Endothelial cell of umbilical vein (primary cell): ENCODE measurements around the gene SNPH. TPM values are rescaled to one million over a fixed set of nuclear protein-coding genes. Genes with fewer than 3 reads are reported as not detected.
A peak's percentile ranks its signal among the peaks of the same experiment; 100 is the strongest.
"Not testable (repeated sequence)": the region's sequence is repeated elsewhere in the genome, so short reads cannot be mapped to it uniquely, and the experiment has no call there.

ENCODE experiments used
- Bru-seq: library from RNA; stranded (reverse); fragments of 400-500 nt; gene quantifications from one replicate; lab custom pipeline; 2021; lab: Mats Ljungman, UMichigan
- BruChase-seq, 2 experiments: library from RNA; stranded (reverse); fragments of 400-500 nt; gene quantifications; one replicate each; lab custom pipeline; 2021; lab: Mats Ljungman, UMichigan
- BruUV-seq: library from RNA; stranded (reverse); fragments of 400-500 nt; replicated peaks from 2 replicates; lab custom pipeline; 2021; lab: Mats Ljungman, UMichigan
- CTCF ChIA-PET: fragments of 300-600, 350-600 bp; sonication (Branson Sonifier 250); formaldehyde crosslinking; loops from one replicate; lab custom pipeline; 2021; ENCODE audit warnings: antibody characterized with exemption, inconsistent platforms; lab: Charles Lee
- POLR2A ChIA-PET: fragments of 300-600, 350-600 bp; sonication (Branson Sonifier 250); formaldehyde crosslinking; loops from one replicate; lab custom pipeline; 2021; ENCODE audit warnings: antibody characterized with exemption, inconsistent platforms; lab: Charles Lee
- DNase-seq: peaks from one replicate; pipeline ENCODE4 v3.0.0-alpha.2; 2011; ENCODE audit warnings: low read depth, low spot score
- FAIRE-seq: peaks from 2 replicates; lab custom pipeline; 2011; peaks lifted over from hg19 to GRCh38; lab: Jason Lieb, UNC
- H2AFZ ChIP-seq: 2 replicates; pipeline ENCODE4 v1.6.0; 2012; ENCODE audit warnings: low read depth, low read length, control low read depth, inconsistent platforms
- H3K27ac ChIP-seq: 2 replicates; pipeline ENCODE4 v1.5.1; 2011; ENCODE audit warnings: low read depth, mild to moderate bottlenecking, control low read depth, low read length, moderate library complexity; ENCODE audit not compliant: insufficient read depth
- H3K27me3 ChIP-seq, 2 experiments: 2 replicates each; pipeline versions ENCODE4 v1.6.0 to v1.6.1; 2011; ENCODE audit warnings: low read length in 2 of 2, mixed read lengths in 1 of 2; ENCODE audit not compliant: control insufficient read depth in 2 of 2, insufficient read depth in 2 of 2
- H3K36me3 ChIP-seq, 2 experiments: 2 replicates in 1 of 2; 3 replicates in 1 of 2; pipeline ENCODE4 v1.5.1; 2011; ENCODE audit warnings: low read length in 2 of 2, mild to moderate bottlenecking in 1 of 2, moderate library complexity in 1 of 2; ENCODE audit not compliant: control insufficient read depth in 2 of 2, insufficient read depth in 2 of 2; ENCODE audit errors: extremely low read depth in 1 of 2
- H3K4me1 ChIP-seq: 3 replicates; pipeline ENCODE4 v1.5.1; 2011; ENCODE audit warnings: mild to moderate bottlenecking, low read length; ENCODE audit not compliant: control insufficient read depth, insufficient read depth; ENCODE audit errors: extremely low read depth
- H3K4me2 ChIP-seq: 2 replicates; pipeline ENCODE4 v1.6.1; 2011; ENCODE audit warnings: low read length, control low read depth, mixed read lengths; ENCODE audit not compliant: insufficient read depth
- H3K4me3 ChIP-seq, 3 experiments: fragments of 200-600 bp in 1 of 3; sonication (generic), shearing (Covaris generic) in 1 of 3; replicated peaks in 1 of 3; 2 replicates each; pipeline ENCODE4 v1.5.1; 2011 to 2016; ENCODE audit warnings: control low read depth in 3 of 3, low read length in 3 of 3, mild to moderate bottlenecking in 2 of 3, inconsistent platforms in 1 of 3, low read depth in 1 of 3, moderate library complexity in 1 of 3; ENCODE audit not compliant: insufficient read depth in 1 of 3
- H3K79me2 ChIP-seq: 2 replicates; pipeline ENCODE4 v1.6.0; 2012; ENCODE audit warnings: low read length, inconsistent platforms; ENCODE audit not compliant: control insufficient read depth, insufficient read depth
- H3K9ac ChIP-seq: replicated peaks from 2 replicates; pipeline ENCODE3; 2011; ENCODE audit warnings: low read length, control low read depth; ENCODE audit not compliant: insufficient read depth; ENCODE audit errors: extremely low read depth
- H3K9me1 ChIP-seq: replicated peaks from 3 replicates; pipeline ENCODE4 v1.6.0; 2011; ENCODE audit warnings: mild to moderate bottlenecking, low read length; ENCODE audit not compliant: control insufficient read depth, insufficient read depth; ENCODE audit errors: extremely low read depth
- H3K9me3 ChIP-seq: replicated peaks from 2 replicates; pipeline ENCODE4 v1.5.1; 2012; ENCODE audit warnings: low read length, inconsistent platforms; ENCODE audit not compliant: control insufficient read depth, insufficient read depth
- H4K20me1 ChIP-seq: replicated peaks from 2 replicates; pipeline ENCODE3; 2011; ENCODE audit warnings: mild to moderate bottlenecking, low read length; ENCODE audit not compliant: control insufficient read depth, insufficient read depth; ENCODE audit errors: extremely low read depth
- FOS ChIP-seq: IDR thresholded peaks from 2 replicates; pipeline ENCODE4 v1.6.1; 2011; ENCODE audit warnings: mild to moderate bottlenecking, low read length, moderate library complexity, borderline replicate concordance; ENCODE audit not compliant: insufficient read depth
- JUN ChIP-seq: IDR thresholded peaks from 2 replicates; pipeline ENCODE4 v1.6.1; 2011; ENCODE audit warnings: borderline replicate concordance, low read depth; ENCODE audit not compliant: insufficient read length, insufficient read depth
- dilution Hi-C: fragments of 300-500 bp; cut with MboI; formaldehyde crosslinking; loops from one replicate; pipeline ENCODE4 v1.15.0; 2019; ENCODE audit warnings: low sequenced_read_pairs; ENCODE audit not compliant: extremely low pct_ligation_motif_present
- intact Hi-C: fragments of 100-400 bp; cut with micrococcal nuclease; formaldehyde crosslinking; loops from one replicate; pipeline ENCODE4 v1.10.0; 2022
- long read RNA-seq: library from polyadenylated mRNA; stranded (forward); transcript quantifications from one replicate; pipeline ENCODE4 v2.0.0, GENCODE V29; 2021
- polyA minus RNA-seq, 3 experiments: library from RNA; depleted of rRNA, polyadenylated mRNA; stranded (reverse); fragments of >200 nt; gene quantifications; 1 replicate in 1 of 3; 2 replicates in 2 of 3; pipeline ENCODE4 v1.2.3, GENCODE V29; 2011
- polyA plus RNA-seq, 4 experiments: library from polyadenylated mRNA; depleted of rRNA in 3 of 4; stranded (reverse) in 3 of 4; unstranded in 1 of 4; fragments of >200 nt; gene quantifications; 2 replicates each; pipeline versions ENCODE4 v1.2.1 to v1.2.3, GENCODE V29; 2011 to 2012; ENCODE audit warnings: missing spikeins in 1 of 4
- total RNA-seq: library from RNA; stranded (reverse); gene quantifications from 2 replicates; pipeline ENCODE4 v1.2.3, GENCODE V29; 2021
- TF ChIP-seq, protein P1 (sequence below), 2 donors: IDR thresholded peaks; 1 replicate in 1 of 2; 2 replicates in 1 of 2; pipeline ENCODE4 v1.5.1; 2011; ENCODE audit warnings: low read length in 2 of 2, mild to moderate bottlenecking in 2 of 2, moderate library complexity in 2 of 2, control low read depth in 1 of 2, inconsistent platforms in 1 of 2, low read depth in 1 of 2; ENCODE audit not compliant: insufficient read depth in 1 of 2; ENCODE audit errors: extremely low read depth in 1 of 2

SNPH gene, protein sequence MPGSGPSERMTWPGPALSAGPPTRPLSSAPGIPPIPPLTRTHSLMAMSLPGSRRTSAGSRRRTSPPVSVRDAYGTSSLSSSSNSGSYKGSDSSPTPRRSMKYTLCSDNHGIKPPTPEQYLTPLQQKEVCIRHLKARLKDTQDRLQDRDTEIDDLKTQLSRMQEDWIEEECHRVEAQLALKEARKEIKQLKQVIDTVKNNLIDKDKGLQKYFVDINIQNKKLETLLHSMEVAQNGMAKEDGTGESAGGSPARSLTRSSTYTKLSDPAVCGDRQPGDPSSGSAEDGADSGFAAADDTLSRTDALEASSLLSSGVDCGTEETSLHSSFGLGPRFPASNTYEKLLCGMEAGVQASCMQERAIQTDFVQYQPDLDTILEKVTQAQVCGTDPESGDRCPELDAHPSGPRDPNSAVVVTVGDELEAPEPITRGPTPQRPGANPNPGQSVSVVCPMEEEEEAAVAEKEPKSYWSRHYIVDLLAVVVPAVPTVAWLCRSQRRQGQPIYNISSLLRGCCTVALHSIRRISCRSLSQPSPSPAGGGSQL
- total RNA-seq (5.1 and 5.5 TPM in 2 replicates), polyA plus RNA-seq (2.3 TPM in 2 replicates), polyA minus RNA-seq (3.0 and 3.4 TPM in 2 replicates), Bru-seq, nascent RNA (percentile 38 among the genes with signal in this experiment), BruChase-seq, experiment 1, labeled RNA remaining after a 6-hour chase (percentile 45 among the genes with signal in this experiment), BruChase-seq, experiment 2, labeled RNA remaining after a 2-hour chase (percentile 48 among the genes with signal in this experiment)
- polyA plus RNA-seq (2011; cell fraction: cytosol; rRNA removed) = 1.7 and 2.4 TPM in 2 replicates
- polyA plus RNA-seq (2011; cell fraction: nucleus; rRNA removed) = 4.8 and 7.5 TPM in 2 replicates
- polyA plus RNA-seq (2012) = 4.2 and 4.9 TPM in 2 replicates
- not detected for polyA minus RNA-seq (2011; cell fraction: cytosol; rRNA and poly(A)+ RNA removed)
- 2.8 and 3.0 TPM in 2 replicates for polyA minus RNA-seq (2011; cell fraction: nucleus; rRNA and poly(A)+ RNA removed)
- long read RNA-seq, full-length matches to known transcripts = 2 of 8 reads
- long read RNA-seq, partial matches to known transcripts = 0 of 8 reads
- long read RNA-seq, other reads (novel, unspliced or antisense) = 6 of 8 reads

DNA sequence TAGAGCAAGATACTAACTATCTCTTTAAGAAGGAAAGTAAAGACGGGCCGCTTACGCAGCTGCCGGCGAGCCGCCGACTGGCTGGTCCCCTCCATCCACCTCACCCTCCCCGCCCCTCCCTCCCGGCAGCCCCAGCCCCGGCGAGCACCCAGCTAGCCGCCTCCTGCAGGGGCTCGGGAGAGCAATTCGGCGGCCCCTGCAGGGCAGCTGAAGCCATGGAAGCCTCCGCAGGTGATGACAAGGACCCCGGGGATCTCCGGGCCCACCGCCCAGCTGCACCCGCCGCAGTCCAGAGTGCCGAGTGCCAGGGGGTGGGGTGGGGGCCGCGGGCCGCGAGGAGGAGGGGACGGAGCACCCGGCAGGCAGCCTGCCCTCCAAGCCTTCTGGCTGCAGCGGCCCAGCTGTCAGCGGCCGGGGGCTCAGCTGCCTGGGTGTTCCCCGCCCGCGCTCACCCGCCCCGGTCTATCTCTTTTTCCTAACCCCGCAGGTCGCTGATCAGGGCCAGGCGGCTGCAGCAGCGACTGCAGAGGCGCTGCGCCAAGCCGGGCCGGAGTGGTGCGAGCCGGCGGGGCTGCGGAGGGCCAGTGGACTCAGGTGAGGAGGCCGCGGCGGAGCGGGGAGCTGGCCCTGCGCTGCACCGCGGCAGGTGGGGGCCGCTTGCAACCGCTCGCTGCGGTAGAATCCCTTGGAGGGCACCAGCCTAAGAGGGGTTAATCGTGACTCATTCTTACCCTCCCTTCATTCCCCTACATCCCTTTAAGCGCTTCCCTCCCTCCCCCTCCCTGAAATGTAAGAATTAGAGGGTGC is at the start of gene SNPH:
TSS of gene SNPH (plus strand) at position 128 of the 807 bp plus-strand sequence. CDS start 29,946 bp downstream, outside the sequence.
- dilution Hi-C loops = no loop called here
- CTCF ChIA-PET = interaction anchor here (0.7 to 1.9 kb wide), 8 partner anchors 24 to 405 kb away, joined by 3 to 9 read pairs (median 3); partner anchors contain the start of gene NSFL1C
- peak; percentile 76 for FAIRE-seq

DNA sequence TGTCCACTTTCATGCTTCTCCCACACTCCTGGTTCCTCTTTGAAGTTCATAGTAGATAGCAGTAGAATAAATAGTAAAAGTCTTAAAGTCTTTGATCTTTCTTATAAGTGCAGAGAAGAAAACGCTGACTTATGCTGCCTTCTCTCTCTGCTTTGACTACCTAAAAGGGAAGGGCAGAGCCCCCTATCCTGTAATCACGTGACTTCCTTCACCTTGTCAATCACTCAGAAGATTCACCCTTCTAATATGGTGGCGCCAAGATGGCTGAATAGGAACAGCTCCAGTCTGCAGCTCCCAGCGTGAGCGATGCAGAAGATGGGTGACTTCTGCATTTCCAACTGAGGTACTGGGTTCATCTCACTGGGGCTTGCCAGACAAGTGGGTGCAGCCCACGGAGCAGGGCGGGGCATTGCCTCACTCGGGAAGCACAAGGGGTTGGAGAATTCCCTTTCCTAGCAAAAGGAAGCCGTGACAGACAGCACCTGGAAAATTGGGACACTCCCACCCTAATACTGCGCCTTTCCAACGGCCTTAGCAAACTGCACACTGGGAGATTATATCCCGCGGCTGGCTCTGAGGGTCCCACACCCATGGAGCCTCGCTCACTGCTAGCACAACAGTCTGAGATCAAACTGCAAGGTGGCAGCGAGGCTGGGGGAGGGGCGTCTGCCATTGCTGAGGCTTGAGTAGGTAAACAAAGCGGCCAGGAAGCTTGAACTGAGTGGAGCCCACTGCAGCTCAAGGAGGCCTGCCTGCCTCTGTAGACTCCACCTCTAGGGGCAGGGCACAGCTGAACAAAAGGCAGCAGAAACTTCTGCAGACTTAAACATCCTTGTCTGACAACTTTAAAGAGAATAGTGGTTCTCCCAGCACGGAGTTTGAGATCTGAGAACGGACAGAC is 49.3 kb upstream of the SNPH start:
- CTCF ChIA-PET = interaction anchor here (1.4 kb wide), 1 partner anchor 50 kb away, joined by 3 read pairs; no protein-coding TSS in a partner anchor

More for the DNA sequence above, at the start of gene SNPH:
- H3K4me2 ChIP-seq = peak within 1 kb of the TSS; percentile 71
- H2AFZ ChIP-seq = peak within 1 kb of the TSS; percentile 78
- H3K79me2 ChIP-seq = no peaks in the 10 kb centered on the region
- peak within 1 kb of the TSS; percentile 58 to 76 (median 60) for H3K4me3 ChIP-seq
- H3K9ac ChIP-seq = peak within 1 kb of the TSS; percentile 12
- no peaks in the 10 kb centered on the region for H4K20me1 ChIP-seq
- TF ChIP-seq, protein P1, sequence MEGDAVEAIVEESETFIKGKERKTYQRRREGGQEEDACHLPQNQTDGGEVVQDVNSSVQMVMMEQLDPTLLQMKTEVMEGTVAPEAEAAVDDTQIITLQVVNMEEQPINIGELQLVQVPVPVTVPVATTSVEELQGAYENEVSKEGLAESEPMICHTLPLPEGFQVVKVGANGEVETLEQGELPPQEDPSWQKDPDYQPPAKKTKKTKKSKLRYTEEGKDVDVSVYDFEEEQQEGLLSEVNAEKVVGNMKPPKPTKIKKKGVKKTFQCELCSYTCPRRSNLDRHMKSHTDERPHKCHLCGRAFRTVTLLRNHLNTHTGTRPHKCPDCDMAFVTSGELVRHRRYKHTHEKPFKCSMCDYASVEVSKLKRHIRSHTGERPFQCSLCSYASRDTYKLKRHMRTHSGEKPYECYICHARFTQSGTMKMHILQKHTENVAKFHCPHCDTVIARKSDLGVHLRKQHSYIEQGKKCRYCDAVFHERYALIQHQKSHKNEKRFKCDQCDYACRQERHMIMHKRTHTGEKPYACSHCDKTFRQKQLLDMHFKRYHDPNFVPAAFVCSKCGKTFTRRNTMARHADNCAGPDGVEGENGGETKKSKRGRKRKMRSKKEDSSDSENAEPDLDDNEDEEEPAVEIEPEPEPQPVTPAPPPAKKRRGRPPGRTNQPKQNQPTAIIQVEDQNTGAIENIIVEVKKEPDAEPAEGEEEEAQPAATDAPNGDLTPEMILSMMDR (IDR thresholded peaks at IDR 0.05; ENCODE audit: extremely low read depth in 1 of 2, insufficient read depth in 1 of 2, low read depth in 1 of 2, low read length in 2 of 2) = no peak
- peak; percentile 60 for TF ChIP-seq FOS
- TF ChIP-seq JUN = peak; percentile 2
- no TSS peak for BruUV-seq
- POLR2A ChIA-PET = interaction anchor here (0.6 kb wide), 2 partner anchors 155 to 189 kb away, joined by 3 read pairs; no protein-coding TSS in a partner anchor
- peaks cover 0 to 1% of the 10 kb centered on the region in 2 experiments for H3K36me3 ChIP-seq
- no peaks in the 10 kb centered on the region for H3K9me3 ChIP-seq
- DNase-seq = peak; percentile 78
- intact Hi-C loops = loop anchor here (1.0 to 5.0 kb wide), 2 partner anchors 24 to 39 kb away; partner anchors contain the start of gene RAD21L1
- peaks cover 8% of the 10 kb centered on the region for H3K4me1 ChIP-seq
- H3K9me1 ChIP-seq = no peaks in the 10 kb centered on the region
- no peaks in the 10 kb centered on the region for H3K27me3 ChIP-seq
- H3K27ac ChIP-seq = no peak within 1 kb of the TSS

More for the DNA sequence above, 49.3 kb upstream of the SNPH start:
- H4K20me1 ChIP-seq, H2AFZ ChIP-seq, H3K9me1 ChIP-seq, H3K9me3 ChIP-seq, H3K27ac ChIP-seq, H3K4me1 ChIP-seq, dilution Hi-C loops, BruUV-seq, H3K79me2 ChIP-seq, FAIRE-seq, H3K36me3 ChIP-seq, H3K4me3 ChIP-seq, H3K9ac ChIP-seq, POLR2A ChIA-PET, DNase-seq, H3K4me2 ChIP-seq: not testable (repeated sequence)
- peaks cover 2 to 18% of the 10 kb centered on the region in 2 experiments for H3K27me3 ChIP-seq
- intact Hi-C loops = loop anchor here (10.0 kb wide), 1 partner anchor 262 kb away; no protein-coding TSS in a partner anchor
